Measurements from ENCODE around the gene TAS2R42.

TAS2R42 gene

DNA sequence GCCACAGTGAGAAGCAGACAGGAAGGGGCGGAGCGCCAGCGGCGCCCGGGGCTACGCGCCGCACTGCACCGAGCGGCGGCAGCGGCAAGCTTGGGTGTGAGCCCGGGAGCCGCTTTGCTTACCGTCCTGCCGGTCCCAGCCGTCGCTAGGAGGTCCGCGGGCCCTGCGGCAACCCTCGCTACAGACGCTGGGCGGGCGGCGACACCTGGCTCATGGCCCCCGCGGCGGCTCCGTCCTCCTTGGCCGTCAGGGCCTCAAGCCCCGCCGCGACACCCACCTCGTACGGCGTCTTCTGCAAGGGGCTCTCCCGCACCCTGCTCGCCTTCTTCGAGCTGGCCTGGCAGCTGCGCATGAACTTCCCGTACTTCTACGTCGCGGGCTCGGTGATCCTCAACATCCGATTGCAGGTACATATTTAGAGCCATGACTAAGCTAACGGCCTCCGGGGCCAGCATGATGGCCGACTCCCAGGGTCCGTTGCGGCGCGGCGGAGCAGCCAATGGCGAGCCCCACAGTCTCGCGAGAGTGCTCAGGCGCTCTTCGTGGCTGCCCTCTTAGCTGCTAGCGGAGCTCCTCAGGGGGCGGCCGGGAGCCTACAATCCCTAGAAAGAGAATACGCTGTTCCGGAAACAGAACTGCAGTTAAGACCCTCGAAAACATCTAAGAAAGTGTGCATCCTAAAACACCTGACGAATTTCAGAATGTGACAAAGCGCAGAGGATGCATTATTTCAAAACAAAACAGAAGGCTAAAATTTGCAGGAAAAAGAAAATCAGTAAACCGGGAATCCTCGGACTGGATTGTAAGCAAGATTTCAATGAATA is 15.4 kb downstream of the TAS2R42 start, which contains the start of gene SMIM10L1:
SMIM10L1 (plus strand) TSS at position 50 of the 824 bp plus-strand sequence; CDS start at position 213, 163 bp downstream.
- DNase-seq = peak; percentile 97
- peak within 1 kb of the TSS in 1 of 2 experiments; percentile 100 for H3K14ac ChIP-seq (ENCODE audit: low read length in 2 of 2)
- peak within 1 kb of the TSS; percentile 20 for H2BK120ac ChIP-seq (ENCODE audit: low read depth, low read length)
- peak within 1 kb of the TSS; percentile 67 for H3K4me2 ChIP-seq (ENCODE audit: low read length, poor library complexity, severe bottlenecking)
- H3K79me1 ChIP-seq (replicated peaks; ENCODE audit: low read length, poor library complexity, severe bottlenecking) = peaks cover 8% of the 10 kb centered on the region
- 0% methylated on average over 70 of the region's 70 CpGs for WGBS
- peak within 1 kb of the TSS; percentile 100 for H2AFZ ChIP-seq (ENCODE audit: low read depth, low read length)
- H2BK12ac ChIP-seq (ENCODE audit: low read length in 2 of 2) = peak within 1 kb of the TSS in 1 of 2 experiments; percentile 31
- peaks cover 0 to 20% of the 10 kb centered on the region in 2 experiments for H3K36me3 ChIP-seq (ENCODE audit: control insufficient read depth in 1 of 2, insufficient read depth in 2 of 2, low read depth in 1 of 2, low read length in 2 of 2)
- H3K9ac ChIP-seq (ENCODE audit: low read length) = peak within 1 kb of the TSS; percentile 99
- H4K91ac ChIP-seq (ENCODE audit: low read length) = peak within 1 kb of the TSS; percentile 96
- H3K4me1 ChIP-seq (ENCODE audit: control insufficient read depth, insufficient read depth, low read depth, low read length) = peaks cover 1% of the 10 kb centered on the region
- peak within 1 kb of the TSS; percentile 95 for H3K27ac ChIP-seq (ENCODE audit: low read length, poor library complexity, severe bottlenecking)
- no peaks in the 10 kb centered on the region for H3K9me3 ChIP-seq (ENCODE audit: control insufficient read depth, low read length)
- H2BK5ac ChIP-seq (ENCODE audit: low read depth, low read length, poor library complexity, severe bottlenecking) = peak within 1 kb of the TSS; percentile 79
- H4K8ac ChIP-seq (ENCODE audit: low read length) = peak within 1 kb of the TSS; percentile 96
- peak within 1 kb of the TSS; percentile 86 to 96 for H3K4ac ChIP-seq (ENCODE audit: low read depth in 1 of 2, low read length in 2 of 2)
- H2BK15ac ChIP-seq (ENCODE audit: low read depth, poor library complexity, severe bottlenecking) = peak within 1 kb of the TSS; percentile 50
- peak within 1 kb of the TSS in 1 of 2 experiments; percentile 93 for H3K23ac ChIP-seq (ENCODE audit: low read length in 2 of 2)
- H3K18ac ChIP-seq (ENCODE audit: low read depth in 1 of 2, low read length in 2 of 2) = peak within 1 kb of the TSS; percentile 78 to 99
- no peak within 1 kb of the TSS for H2AK5ac ChIP-seq (ENCODE audit: low read length, severe bottlenecking)
- peak within 1 kb of the TSS; percentile 88 to 95 for H3K4me3 ChIP-seq (ENCODE audit: insufficient read depth in 1 of 2, low read depth in 1 of 2, low read length in 2 of 2)
- no peaks in the 10 kb centered on the region for H3K27me3 ChIP-seq (ENCODE audit: control insufficient read depth in 1 of 2, insufficient read depth in 1 of 2, low read length in 2 of 2)

DNA sequence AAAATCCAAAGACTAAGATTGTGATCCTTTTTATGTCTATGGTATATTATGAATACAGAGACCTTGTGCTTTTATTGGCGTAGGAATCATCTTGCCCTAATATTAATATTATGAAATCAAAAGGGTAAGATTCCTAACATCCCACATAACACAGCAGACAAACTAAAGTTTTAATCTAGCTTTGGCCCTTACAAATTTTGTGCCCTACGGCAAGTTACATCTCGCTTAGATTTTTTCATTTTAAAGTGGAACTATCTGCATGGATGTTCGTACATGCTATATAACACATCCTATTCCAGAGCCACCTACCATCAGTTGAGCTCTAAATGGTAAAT is 16.0 kb downstream of the TAS2R42 start:
- 0% methylated on average over 3 of the region's 4 CpGs for WGBS
- Histone ChIP-seq H2AFZ (ENCODE audit: low read depth, low read length) (peak overlapping the region; percentile 100), H3K18ac (ENCODE audit: low read depth in 1 of 2, low read length in 2 of 2) (peak overlapping the region in 1 of 2 experiments; percentile 99), H4K91ac (ENCODE audit: low read length) (no peak overlapping the region), H3K9me3 (ENCODE audit: control insufficient read depth, low read length) (no peaks in the 10 kb centered on the region), H3K4ac (ENCODE audit: low read depth in 1 of 2, low read length in 2 of 2) (no peak overlapping the region), H2BK15ac (ENCODE audit: low read depth, poor library complexity, severe bottlenecking) (no peak overlapping the region), H3K4me2 (ENCODE audit: low read length, poor library complexity, severe bottlenecking) (peak overlapping the region; percentile 47), H2BK120ac (ENCODE audit: low read depth, low read length) (no peak overlapping the region), H3K9ac (ENCODE audit: low read length) (peak overlapping the region; percentile 99), H3K4me3 (ENCODE audit: insufficient read depth in 1 of 2, low read depth in 1 of 2, low read length in 2 of 2) (peak overlapping the region; percentile 88 to 95), H2BK5ac (ENCODE audit: low read depth, low read length, poor library complexity, severe bottlenecking) (no peak overlapping the region), H3K27me3 (ENCODE audit: control insufficient read depth in 1 of 2, insufficient read depth in 1 of 2, low read length in 2 of 2) (no peaks in the 10 kb centered on the region), H3K23ac (ENCODE audit: low read length in 2 of 2) (no peak overlapping the region), H3K4me1 (ENCODE audit: control insufficient read depth, insufficient read depth, low read depth, low read length) (peaks cover 1% of the 10 kb centered on the region), H2AK5ac (ENCODE audit: low read length, severe bottlenecking) (no peak overlapping the region), H3K27ac (ENCODE audit: low read length, poor library complexity, severe bottlenecking) (no peak overlapping the region), H2BK12ac (ENCODE audit: low read length in 2 of 2) (no peak overlapping the region), H4K8ac (ENCODE audit: low read length) (no peak overlapping the region), H3K14ac (ENCODE audit: low read length in 2 of 2) (no peak overlapping the region), H3K79me1 (replicated peaks; ENCODE audit: low read length, poor library complexity, severe bottlenecking) (peaks cover 13% of the 10 kb centered on the region), H3K36me3 (ENCODE audit: control insufficient read depth in 1 of 2, insufficient read depth in 2 of 2, low read depth in 1 of 2, low read length in 2 of 2) (peaks cover 3 to 23% of the 10 kb centered on the region in 2 experiments)
- DNase-seq = no peak

DNA sequence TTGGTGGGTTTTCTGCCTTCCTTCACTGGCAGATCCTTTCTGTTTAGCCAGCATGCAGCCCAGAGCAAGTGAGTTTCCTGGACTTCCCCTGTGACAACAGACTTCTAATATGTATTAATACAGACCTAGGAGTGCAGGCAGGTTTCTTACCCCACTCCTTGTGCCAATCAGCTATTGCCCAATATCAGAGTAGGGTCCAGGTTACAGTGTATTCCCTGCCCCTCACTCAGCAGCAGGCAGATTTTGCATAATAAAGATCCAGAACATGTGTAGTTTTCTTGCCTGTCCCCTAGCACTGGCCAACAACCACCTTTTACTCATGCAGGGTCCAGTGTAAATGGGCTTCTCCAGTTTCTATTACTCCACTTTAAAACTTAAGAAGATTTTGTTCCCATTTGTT is 20.4 kb downstream of the TAS2R42 start:
- Histone ChIP-seq H3K27ac (ENCODE audit: low read length, poor library complexity, severe bottlenecking) (no peak overlapping the region), H3K4me3 (ENCODE audit: insufficient read depth in 1 of 2, low read depth in 1 of 2, low read length in 2 of 2) (no peak overlapping the region), H2BK15ac (ENCODE audit: low read depth, poor library complexity, severe bottlenecking) (no peak overlapping the region), H3K18ac (ENCODE audit: low read depth in 1 of 2, low read length in 2 of 2) (no peak overlapping the region), H2AK5ac (ENCODE audit: low read length, severe bottlenecking) (no peak overlapping the region), H3K36me3 (ENCODE audit: control insufficient read depth in 1 of 2, insufficient read depth in 2 of 2, low read depth in 1 of 2, low read length in 2 of 2) (peaks cover 5 to 33% of the 10 kb centered on the region in 2 experiments), H3K9me3 (ENCODE audit: control insufficient read depth, low read length) (no peaks in the 10 kb centered on the region), H4K8ac (ENCODE audit: low read length) (no peak overlapping the region), H2BK5ac (ENCODE audit: low read depth, low read length, poor library complexity, severe bottlenecking) (no peak overlapping the region), H2BK12ac (ENCODE audit: low read length in 2 of 2) (no peak overlapping the region), H2BK120ac (ENCODE audit: low read depth, low read length) (no peak overlapping the region), H4K91ac (ENCODE audit: low read length) (no peak overlapping the region), H3K79me1 (replicated peaks; ENCODE audit: low read length, poor library complexity, severe bottlenecking) (peaks cover 12% of the 10 kb centered on the region), H3K27me3 (ENCODE audit: control insufficient read depth in 1 of 2, insufficient read depth in 1 of 2, low read length in 2 of 2) (no peaks in the 10 kb centered on the region), H3K4ac (ENCODE audit: low read depth in 1 of 2, low read length in 2 of 2) (no peak overlapping the region), H3K4me2 (ENCODE audit: low read length, poor library complexity, severe bottlenecking) (no peak overlapping the region), H3K23ac (ENCODE audit: low read length in 2 of 2) (peak overlapping the region in 1 of 2 experiments; percentile 24), H3K9ac (ENCODE audit: low read length) (no peak overlapping the region), H3K14ac (ENCODE audit: low read length in 2 of 2) (no peak overlapping the region), H3K4me1 (ENCODE audit: control insufficient read depth, insufficient read depth, low read depth, low read length) (peaks cover 1% of the 10 kb centered on the region), H2AFZ (ENCODE audit: low read depth, low read length) (no peak overlapping the region)
- no peak for DNase-seq

DNA sequence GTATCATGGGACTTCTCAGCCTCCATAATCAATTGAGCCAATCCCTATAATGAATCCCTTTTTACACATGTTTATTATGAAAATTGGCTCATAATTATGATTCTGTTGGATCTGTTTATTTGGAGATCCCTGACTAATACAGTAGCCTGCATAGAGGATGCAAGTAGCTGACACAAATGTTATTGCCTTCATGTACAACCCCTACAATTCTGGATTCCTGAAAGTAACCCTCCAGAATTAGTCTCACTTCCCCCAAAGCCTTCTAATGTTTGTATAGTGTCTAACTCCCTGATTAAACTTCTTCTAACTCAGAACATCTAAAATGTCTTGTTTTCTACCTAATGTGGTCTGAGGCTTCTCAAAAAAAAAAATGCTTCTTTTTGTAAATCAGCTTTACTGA is 22.4 kb downstream of the TAS2R42 start:
- no peak overlapping the region for H2BK12ac ChIP-seq (ENCODE audit: low read length in 2 of 2)
- no peak overlapping the region for H3K27ac ChIP-seq (ENCODE audit: low read length, poor library complexity, severe bottlenecking)
- no peak overlapping the region for H2BK5ac ChIP-seq (ENCODE audit: low read depth, low read length, poor library complexity, severe bottlenecking)
- H2BK15ac ChIP-seq (ENCODE audit: low read depth, poor library complexity, severe bottlenecking) = no peak overlapping the region
- no peak overlapping the region for H3K4me3 ChIP-seq (ENCODE audit: insufficient read depth in 1 of 2, low read depth in 1 of 2, low read length in 2 of 2)
- DNase-seq = no peak
- no peak overlapping the region for H3K14ac ChIP-seq (ENCODE audit: low read length in 2 of 2)
- no peak overlapping the region for H2BK120ac ChIP-seq (ENCODE audit: low read depth, low read length)
- no peaks in the 10 kb centered on the region for H3K4me1 ChIP-seq (ENCODE audit: control insufficient read depth, insufficient read depth, low read depth, low read length)
- no peak overlapping the region for H3K23ac ChIP-seq (ENCODE audit: low read length in 2 of 2)
- no peaks in the 10 kb centered on the region for H3K27me3 ChIP-seq (ENCODE audit: control insufficient read depth in 1 of 2, insufficient read depth in 1 of 2, low read length in 2 of 2)
- no peak overlapping the region for H2AFZ ChIP-seq (ENCODE audit: low read depth, low read length)
- peaks cover 13% of the 10 kb centered on the region for H3K79me1 ChIP-seq (replicated peaks; ENCODE audit: low read length, poor library complexity, severe bottlenecking)
- H3K18ac ChIP-seq (ENCODE audit: low read depth in 1 of 2, low read length in 2 of 2) = no peak overlapping the region
- H3K36me3 ChIP-seq (ENCODE audit: control insufficient read depth in 1 of 2, insufficient read depth in 2 of 2, low read depth in 1 of 2, low read length in 2 of 2) = peaks cover 5 to 26% of the 10 kb centered on the region in 2 experiments
- no peak overlapping the region for H3K9ac ChIP-seq (ENCODE audit: low read length)
- H3K9me3 ChIP-seq (ENCODE audit: control insufficient read depth, low read length) = no peaks in the 10 kb centered on the region
- H3K4me2 ChIP-seq (ENCODE audit: low read length, poor library complexity, severe bottlenecking) = no peak overlapping the region
- H4K91ac ChIP-seq (ENCODE audit: low read length) = no peak overlapping the region
- no peak overlapping the region for H2AK5ac ChIP-seq (ENCODE audit: low read length, severe bottlenecking)
- no peak overlapping the region for H4K8ac ChIP-seq (ENCODE audit: low read length)
- H3K4ac ChIP-seq (ENCODE audit: low read depth in 1 of 2, low read length in 2 of 2) = no peak overlapping the region

Data from mesenchymal stem cell (in vitro differentiated cells and primary cell).